Measurements from ENCODE around the gene CORT. TPM values are rescaled to one million over a fixed set of nuclear protein-coding genes. Genes with fewer than 3 reads are reported as not detected.
"Not testable (repeated sequence)": the region's sequence is repeated elsewhere in the genome, so short reads cannot be mapped to it uniquely, and the experiment has no call there.

Gene CORT
- total RNA-seq (under 1 TPM in 1 of 2 experiments, not detected in 1; 0.44 TPM), polyA plus RNA-seq (under 1 TPM in 1 of 3 donors, not detected in 2; 0.22 TPM), total RNA-seq (0 to 0.26 (median 0.04) reads per million in 6 experiments)

GRCh38 chr1:10449751-10450150 is at the start of gene CORT:
TSS of gene CORT (plus strand) at chr1:10450031. CDS start at chr1:10450224, 193 bp downstream.
- DNase-seq: no peak
- H3K27me3 Mint-ChIP-seq: no peaks in the 10 kb centered on the region
- H3K9me3 Mint-ChIP-seq: no peaks in the 10 kb centered on the region
- peaks cover 0 to 2% (median under 1%) of the 10 kb centered on the region in 4 donors for H3K4me1 Mint-ChIP-seq
- no peak within 1 kb of the TSS for H3K4me3 Mint-ChIP-seq
- H3K36me3 Mint-ChIP-seq: no peaks in the 10 kb centered on the region
- ATAC-seq: no peak
- H3K27ac Mint-ChIP-seq: peak within 1 kb of the TSS in 1 of 10 donors; percentile 43
- POLR2A ChIA-PET: no interaction called here

- H3K4me3 Mint-ChIP-seq: no peak overlapping the region
Measured at GRCh38 chr1:10401281-10401680, 48.5 kb upstream of the CORT start.

GRCh38 chr1:10402729-10403274 is 47.0 kb upstream of the CORT start:
- H3K4me3 Mint-ChIP-seq: no peak overlapping the region
- H3K27me3 Mint-ChIP-seq: no peaks in the 10 kb centered on the region
- no peak for ATAC-seq
- POLR2A ChIA-PET: no interaction called here
- DNase-seq: no peak
- peaks cover 10 to 23% (median 16%) of the 10 kb centered on the region in 4 donors for H3K4me1 Mint-ChIP-seq
- peaks cover 0 to 59% (median 8%) of the 10 kb centered on the region in 3 donors for H3K36me3 Mint-ChIP-seq
- no peaks in the 10 kb centered on the region for H3K9me3 Mint-ChIP-seq
- H3K27ac Mint-ChIP-seq: no peak overlapping the region

More at GRCh38 chr1:10401281-10401680, 48.5 kb upstream of the CORT start:
- Mint-ChIP-seq H3K36me3 (peaks cover 0 to 44% (median 5%) of the 10 kb centered on the region in 3 donors), H3K4me1 (peaks cover 10 to 26% (median 19%) of the 10 kb centered on the region in 4 donors), H3K9me3 (no peaks in the 10 kb centered on the region), H3K27me3 (no peaks in the 10 kb centered on the region), H3K27ac (no peak overlapping the region)
- POLR2A ChIA-PET: no interaction called here
- ATAC-seq: no peak
- no peak for DNase-seq

- Mint-ChIP-seq H3K9me3 (no peaks in the 10 kb centered on the region), H3K4me3 (no peak overlapping the region), H3K4me1 (peaks cover 0 to 2% (median 0%) of the 10 kb centered on the region in 4 donors), H3K27ac (no peak overlapping the region), H3K27me3 (no peaks in the 10 kb centered on the region), H3K36me3 (peaks cover 0 to 89% (median 30%) of the 10 kb centered on the region in 3 donors)
- DNase-seq (no peak), ATAC-seq (no peak)
- POLR2A ChIA-PET: no interaction called here
Measured at GRCh38 chr1:10407201-10407600, 42.6 kb upstream of the CORT start.

- no peak for DNase-seq
- POLR2A ChIA-PET: no interaction called here
- H3K36me3 Mint-ChIP-seq: peaks cover 0 to 91% (median 35%) of the 10 kb centered on the region in 3 donors
- no peaks in the 10 kb centered on the region for H3K27me3 Mint-ChIP-seq
- peak in 1 of 2 donors; percentile 43 for ATAC-seq
- H3K9me3 Mint-ChIP-seq: no peaks in the 10 kb centered on the region
- peaks cover 0 to 10% (median 4%) of the 10 kb centered on the region in 4 donors for H3K4me1 Mint-ChIP-seq
- no peak overlapping the region for H3K4me3 Mint-ChIP-seq
- H3K27ac Mint-ChIP-seq: peak overlapping the region in 8 of 10 donors; percentile 20 to 84 (median 70)
Measured at GRCh38 chr1:10415211-10415930, 34.5 kb upstream of the CORT start.

GRCh38 chr1:10415967-10416366 is 33.9 kb upstream of the CORT start:
- peaks cover 0 to 90% (median 33%) of the 10 kb centered on the region in 3 donors for H3K36me3 Mint-ChIP-seq
- ATAC-seq, POLR2A ChIA-PET, H3K4me3 Mint-ChIP-seq, H3K9me3 Mint-ChIP-seq, H3K27me3 Mint-ChIP-seq, DNase-seq: not testable (repeated sequence)
- peaks cover 0 to 10% (median 4%) of the 10 kb centered on the region in 4 donors for H3K4me1 Mint-ChIP-seq
- H3K27ac Mint-ChIP-seq: peak overlapping the region in 2 of 10 donors; percentile 11 to 57

- POLR2A ChIA-PET: interaction anchor here (0.6 kb wide), 1 partner anchor 807 kb away, joined by 5 read pairs; no protein-coding TSS in a partner anchor
- H3K4me1 Mint-ChIP-seq: peaks cover 0 to 10% (median 4%) of the 10 kb centered on the region in 4 donors
- ATAC-seq, H3K27me3 Mint-ChIP-seq, H3K27ac Mint-ChIP-seq, H3K9me3 Mint-ChIP-seq, H3K4me3 Mint-ChIP-seq, DNase-seq: not testable (repeated sequence)
- peaks cover 0 to 63% (median 21%) of the 10 kb centered on the region in 3 donors for H3K36me3 Mint-ChIP-seq
Measured at GRCh38 chr1:10418741-10419140, 31.1 kb upstream of the CORT start.

- Mint-ChIP-seq H3K4me1 (peaks cover 0 to 9% (median 4%) of the 10 kb centered on the region in 4 donors), H3K36me3 (peaks cover 0 to 57% (median 21%) of the 10 kb centered on the region in 3 donors), H3K27me3 (no peaks in the 10 kb centered on the region), H3K4me3 (no peak overlapping the region), H3K27ac (peak overlapping the region in 1 of 10 donors; percentile 34), H3K9me3 (no peaks in the 10 kb centered on the region)
- ATAC-seq (no peak), DNase-seq (no peak)
- POLR2A ChIA-PET: no interaction called here
Measured at GRCh38 chr1:10419351-10419750, 30.5 kb upstream of the CORT start.

- POLR2A ChIA-PET: no interaction called here
- peak overlapping the region in 1 of 10 donors; percentile 33 for H3K27ac Mint-ChIP-seq
Measured at GRCh38 chr1:10421637-10422036, 28.2 kb upstream of the CORT start.

GRCh38 chr1:10424034-10424433 is 25.8 kb upstream of the CORT start:
- no peaks in the 10 kb centered on the region for H3K27me3 Mint-ChIP-seq
- peaks cover 0 to 9% (median 2%) of the 10 kb centered on the region in 4 donors for H3K4me1 Mint-ChIP-seq
- ATAC-seq (no peak), DNase-seq (no peak)
- H3K9me3 Mint-ChIP-seq: no peaks in the 10 kb centered on the region
- H3K36me3 Mint-ChIP-seq: peaks cover 0 to 17% (median 14%) of the 10 kb centered on the region in 3 donors
- no peak overlapping the region for H3K4me3 Mint-ChIP-seq
- no peak overlapping the region for H3K27ac Mint-ChIP-seq
- POLR2A ChIA-PET: no interaction called here

More at GRCh38 chr1:10421637-10422036, 28.2 kb upstream of the CORT start:
- no peak overlapping the region for H3K4me3 Mint-ChIP-seq
- no peaks in the 10 kb centered on the region for H3K9me3 Mint-ChIP-seq
- DNase-seq (no peak), ATAC-seq (no peak)
- H3K4me1 Mint-ChIP-seq: no peaks in the 10 kb centered on the region
- no peaks in the 10 kb centered on the region for H3K27me3 Mint-ChIP-seq
- peaks cover 0 to 39% (median 18%) of the 10 kb centered on the region in 3 donors for H3K36me3 Mint-ChIP-seq

GRCh38 chr1:10424651-10425050 is 25.2 kb upstream of the CORT start:
- ATAC-seq (no peak), DNase-seq (no peak)
- Mint-ChIP-seq H3K9me3 (no peaks in the 10 kb centered on the region), H3K27me3 (no peaks in the 10 kb centered on the region), H3K36me3 (peaks cover 0 to 10% (median 7%) of the 10 kb centered on the region in 3 donors), H3K4me1 (peaks cover 0 to 9% (median 2%) of the 10 kb centered on the region in 4 donors), H3K4me3 (no peak overlapping the region), H3K27ac (no peak overlapping the region)
- POLR2A ChIA-PET: no interaction called here

- ATAC-seq, H3K27me3 Mint-ChIP-seq, H3K9me3 Mint-ChIP-seq, H3K27ac Mint-ChIP-seq, H3K36me3 Mint-ChIP-seq, DNase-seq, POLR2A ChIA-PET, H3K4me3 Mint-ChIP-seq: not testable (repeated sequence)
- H3K4me1 Mint-ChIP-seq: peaks cover 3 to 17% (median 11%) of the 10 kb centered on the region in 4 donors
Measured at GRCh38 chr1:10425826-10426534, 23.9 kb upstream of the CORT start.

- ATAC-seq, POLR2A ChIA-PET, H3K27me3 Mint-ChIP-seq, DNase-seq, H3K27ac Mint-ChIP-seq, H3K4me3 Mint-ChIP-seq, H3K9me3 Mint-ChIP-seq, H3K36me3 Mint-ChIP-seq: not testable (repeated sequence)
- H3K4me1 Mint-ChIP-seq: peaks cover 3 to 22% (median 13%) of the 10 kb centered on the region in 4 donors
Measured at GRCh38 chr1:10426535-10426848, 23.3 kb upstream of the CORT start.
